Astrocyte (in vitro differentiated cells and primary cell): ENCODE measurements around the gene TRMT13. TPM values are rescaled to one million over a fixed set of nuclear protein-coding genes. Genes with fewer than 3 reads are reported as not detected.

ENCODE experiments used
- DNase-seq: peaks from one replicate; pipeline ENCODE4 v3.0.0-alpha.2; 2010; ENCODE audit warnings: low read depth
- FAIRE-seq: peaks from 2 replicates; lab custom pipeline; 2011; peaks lifted over from hg19 to GRCh38; lab: Jason Lieb, UNC
- H2AFZ ChIP-seq: 2 replicates; pipeline ENCODE4 v1.6.0; 2012; ENCODE audit warnings: low read depth, low read length, inconsistent platforms
- H3K27ac ChIP-seq: 2 replicates; pipeline ENCODE4 v1.5.1; 2011; ENCODE audit warnings: low read depth, low read length, inconsistent platforms
- H3K27me3 ChIP-seq: 2 replicates; pipeline ENCODE4 v1.6.0; 2011; ENCODE audit warnings: low read length, inconsistent platforms; ENCODE audit not compliant: insufficient read depth
- H3K36me3 ChIP-seq: 2 replicates; pipeline ENCODE4 v1.5.1; 2011; ENCODE audit warnings: low read length, inconsistent platforms; ENCODE audit not compliant: insufficient read depth
- H3K4me1 ChIP-seq: 2 replicates; pipeline ENCODE4 v1.5.1; 2011; ENCODE audit warnings: low read length, inconsistent platforms; ENCODE audit not compliant: insufficient read depth
- H3K4me2 ChIP-seq: 2 replicates; pipeline ENCODE4 v1.6.0; 2012; ENCODE audit warnings: low read length, inconsistent platforms
- H3K4me3 ChIP-seq: 2 replicates; pipeline ENCODE4 v1.5.1; 2011; ENCODE audit warnings: low read depth, mild to moderate bottlenecking, low read length, inconsistent platforms; ENCODE audit not compliant: insufficient read depth
- H3K79me2 ChIP-seq: 2 replicates; pipeline ENCODE4 v1.6.0; 2012; ENCODE audit warnings: mild to moderate bottlenecking, low read length, inconsistent platforms; ENCODE audit not compliant: insufficient read depth
- H3K9ac ChIP-seq: 2 replicates; pipeline ENCODE4 v1.6.0; 2012; ENCODE audit warnings: mild to moderate bottlenecking, low read length, inconsistent platforms
- H3K9me3 ChIP-seq: 2 replicates; pipeline ENCODE4 v1.5.1; 2012; ENCODE audit warnings: low read depth, mild to moderate bottlenecking, low read length, inconsistent platforms; ENCODE audit not compliant: insufficient read depth
- H4K20me1 ChIP-seq: 2 replicates; pipeline ENCODE4 v1.6.0; 2012; ENCODE audit warnings: low read length, inconsistent platforms; ENCODE audit not compliant: insufficient read depth
- H3K27ac Mint-ChIP-seq: one replicate; pipeline ENCODE4 v1.8.0; 2021; ENCODE audit warnings: mild to moderate bottlenecking, mixed read lengths; ENCODE audit not compliant: unreplicated experiment
- H3K27me3 Mint-ChIP-seq: one replicate; pipeline ENCODE4 v1.8.0; 2021; ENCODE audit warnings: low read depth, mixed read lengths; ENCODE audit not compliant: unreplicated experiment
- H3K36me3 Mint-ChIP-seq: one replicate; pipeline ENCODE4 v1.8.0; 2021; ENCODE audit warnings: low read depth, mixed read lengths; ENCODE audit not compliant: unreplicated experiment
- H3K4me1 Mint-ChIP-seq: one replicate; pipeline ENCODE4 v1.8.0; 2021; ENCODE audit warnings: low read depth, mixed read lengths; ENCODE audit not compliant: unreplicated experiment
- H3K4me3 Mint-ChIP-seq: one replicate; pipeline ENCODE4 v1.8.0; 2021; ENCODE audit warnings: mild to moderate bottlenecking, moderate library complexity, mixed read lengths; ENCODE audit not compliant: unreplicated experiment
- H3K9me3 Mint-ChIP-seq: one replicate; pipeline ENCODE4 v1.8.0; 2021; ENCODE audit warnings: mild to moderate bottlenecking, mixed read lengths; ENCODE audit not compliant: unreplicated experiment
- EZH2 ChIP-seq: IDR thresholded peaks from 2 replicates; pipeline ENCODE4 v1.6.1; 2012; ENCODE audit warnings: mild to moderate bottlenecking, low read length, inconsistent platforms; ENCODE audit not compliant: insufficient read depth
- total RNA-seq: library from RNA; stranded (reverse); gene quantifications from 2 replicates; pipeline ENCODE4 v1.2.1, GENCODE V29; 2021
- TF ChIP-seq, protein P1 (sequence below): IDR thresholded peaks from 2 replicates; pipeline ENCODE4 v1.5.1; 2011; ENCODE audit warnings: low read depth, mild to moderate bottlenecking, inconsistent platforms, low read length, moderate library complexity; ENCODE audit not compliant: insufficient read depth

Gene TRMT13
- total RNA-seq, 1 donor from 2014 or later, result 11.7 TPM

DNA sequence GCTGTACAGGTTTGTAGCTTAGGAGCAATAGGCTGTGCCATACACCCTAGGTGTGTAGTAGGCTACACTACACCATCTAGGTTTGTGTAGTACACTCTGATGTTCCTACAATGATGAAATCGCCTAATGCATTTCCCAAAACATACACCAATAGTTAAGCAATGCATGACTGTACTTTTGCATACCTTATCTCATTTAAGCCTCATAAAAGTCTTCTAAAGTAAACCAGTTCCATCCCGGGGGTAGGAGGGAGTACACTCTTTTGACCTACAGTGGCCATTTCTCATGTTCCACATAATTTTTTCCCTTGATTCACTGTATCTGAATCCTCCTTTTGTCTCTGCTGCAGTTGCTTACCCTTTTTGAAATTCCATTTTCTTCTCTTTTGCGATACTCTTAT, 12.2 kb downstream of the TRMT13 start:
- Histone ChIP-seq H3K27ac (no peak overlapping the region), H2AFZ (no peak overlapping the region), H3K27me3 (no peaks in the 10 kb centered on the region), H3K4me2 (no peak overlapping the region), H4K20me1 (no peaks in the 10 kb centered on the region), H3K9ac (no peak overlapping the region), H3K4me3 (no peak overlapping the region), H3K36me3 (peaks cover 42% of the 10 kb centered on the region), H3K9me3 (no peaks in the 10 kb centered on the region), H3K79me2 (no peaks in the 10 kb centered on the region), H3K4me1 (no peaks in the 10 kb centered on the region)
- DNase-seq (no peak), FAIRE-seq (no peak)
- no peaks in the 10 kb centered on the region for H3K27me3 Mint-ChIP-seq
- no peak overlapping the region for H3K4me3 Mint-ChIP-seq
- H3K27ac Mint-ChIP-seq, result no peak overlapping the region
- H3K4me1 Mint-ChIP-seq, result no peaks in the 10 kb centered on the region
- no peaks in the 10 kb centered on the region for H3K36me3 Mint-ChIP-seq
- H3K9me3 Mint-ChIP-seq, result no peaks in the 10 kb centered on the region
- TF ChIP-seq, protein P1, sequence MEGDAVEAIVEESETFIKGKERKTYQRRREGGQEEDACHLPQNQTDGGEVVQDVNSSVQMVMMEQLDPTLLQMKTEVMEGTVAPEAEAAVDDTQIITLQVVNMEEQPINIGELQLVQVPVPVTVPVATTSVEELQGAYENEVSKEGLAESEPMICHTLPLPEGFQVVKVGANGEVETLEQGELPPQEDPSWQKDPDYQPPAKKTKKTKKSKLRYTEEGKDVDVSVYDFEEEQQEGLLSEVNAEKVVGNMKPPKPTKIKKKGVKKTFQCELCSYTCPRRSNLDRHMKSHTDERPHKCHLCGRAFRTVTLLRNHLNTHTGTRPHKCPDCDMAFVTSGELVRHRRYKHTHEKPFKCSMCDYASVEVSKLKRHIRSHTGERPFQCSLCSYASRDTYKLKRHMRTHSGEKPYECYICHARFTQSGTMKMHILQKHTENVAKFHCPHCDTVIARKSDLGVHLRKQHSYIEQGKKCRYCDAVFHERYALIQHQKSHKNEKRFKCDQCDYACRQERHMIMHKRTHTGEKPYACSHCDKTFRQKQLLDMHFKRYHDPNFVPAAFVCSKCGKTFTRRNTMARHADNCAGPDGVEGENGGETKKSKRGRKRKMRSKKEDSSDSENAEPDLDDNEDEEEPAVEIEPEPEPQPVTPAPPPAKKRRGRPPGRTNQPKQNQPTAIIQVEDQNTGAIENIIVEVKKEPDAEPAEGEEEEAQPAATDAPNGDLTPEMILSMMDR, result no peak
- no peak for TF ChIP-seq EZH2

DNA sequence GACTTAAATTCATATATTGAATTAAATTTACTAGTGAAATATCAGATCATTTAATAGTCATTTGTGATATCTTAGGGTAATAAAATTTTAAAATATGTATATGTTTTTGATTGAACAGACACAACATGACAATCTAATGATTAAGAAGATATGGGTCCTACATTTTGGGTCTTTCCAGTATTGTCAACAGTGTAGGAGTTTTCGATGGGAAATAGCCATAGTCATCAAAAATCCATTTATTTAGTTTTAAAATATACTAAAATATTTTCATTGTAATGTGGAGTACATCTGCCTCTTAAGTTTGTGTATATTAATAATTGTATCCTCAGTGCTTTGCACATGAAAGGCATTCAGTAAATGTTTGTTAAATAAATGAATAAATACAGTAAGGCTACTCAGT, 14.0 kb downstream of the TRMT13 start:
- TF ChIP-seq, protein P1, result no peak
- TF ChIP-seq EZH2, result no peak
- no peak overlapping the region for H3K4me3 Mint-ChIP-seq
- H3K4me3 ChIP-seq, result no peak overlapping the region
- no peak overlapping the region for H3K9ac ChIP-seq
- H3K4me1 ChIP-seq, result no peaks in the 10 kb centered on the region
- H4K20me1 ChIP-seq, result no peaks in the 10 kb centered on the region
- no peak overlapping the region for H3K27ac ChIP-seq
- no peaks in the 10 kb centered on the region for H3K36me3 Mint-ChIP-seq
- H3K36me3 ChIP-seq, result peaks cover 29% of the 10 kb centered on the region
- H3K79me2 ChIP-seq, result no peaks in the 10 kb centered on the region
- H3K27me3 Mint-ChIP-seq, result no peaks in the 10 kb centered on the region
- H3K27ac Mint-ChIP-seq, result no peak overlapping the region
- H3K9me3 ChIP-seq, result no peaks in the 10 kb centered on the region
- no peak for DNase-seq
- no peak for FAIRE-seq
- no peak overlapping the region for H3K4me2 ChIP-seq
- no peaks in the 10 kb centered on the region for H3K4me1 Mint-ChIP-seq
- H2AFZ ChIP-seq, result no peak overlapping the region
- no peaks in the 10 kb centered on the region for H3K27me3 ChIP-seq
- H3K9me3 Mint-ChIP-seq, result no peaks in the 10 kb centered on the region

DNA sequence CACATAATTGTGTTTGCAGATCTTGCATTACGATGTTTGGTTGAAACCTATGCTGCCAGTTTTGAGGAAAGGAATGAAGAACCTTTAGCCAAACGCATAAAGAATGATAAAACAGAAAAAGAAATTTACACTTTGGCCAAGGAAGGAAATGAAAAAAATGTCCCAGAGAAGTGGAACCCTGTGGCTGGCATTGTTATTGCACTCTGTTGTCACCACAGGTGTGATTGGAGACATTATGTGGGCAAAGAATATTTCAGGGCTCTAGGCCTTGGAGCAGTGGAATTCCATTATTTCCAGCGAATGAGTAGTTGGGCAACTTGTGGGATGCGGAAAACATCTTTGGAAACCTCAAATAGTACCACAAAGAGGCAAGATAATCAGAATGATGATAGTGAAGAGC, 14.9 kb downstream of the TRMT13 start:
- H3K4me1 ChIP-seq, result no peaks in the 10 kb centered on the region
- H3K79me2 ChIP-seq, result no peaks in the 10 kb centered on the region
- Mint-ChIP-seq H3K36me3 (no peaks in the 10 kb centered on the region), H3K4me3 (no peak overlapping the region), H3K4me1 (no peaks in the 10 kb centered on the region), H3K27ac (no peak overlapping the region), H3K9me3 (no peaks in the 10 kb centered on the region), H3K27me3 (no peaks in the 10 kb centered on the region)
- no peak overlapping the region for H3K27ac ChIP-seq
- no peak overlapping the region for H3K9ac ChIP-seq
- DNase-seq (no peak), FAIRE-seq (no peak)
- H2AFZ ChIP-seq, result no peak overlapping the region
- peaks cover 29% of the 10 kb centered on the region for H3K36me3 ChIP-seq
- H3K9me3 ChIP-seq, result no peaks in the 10 kb centered on the region
- H3K4me3 ChIP-seq, result no peak overlapping the region
- no peaks in the 10 kb centered on the region for H4K20me1 ChIP-seq
- TF ChIP-seq, protein P1, result no peak
- TF ChIP-seq EZH2, result no peak
- H3K4me2 ChIP-seq, result no peak overlapping the region
- no peaks in the 10 kb centered on the region for H3K27me3 ChIP-seq
